Measurements from ENCODE around the gene USP49.

- TF ChIP-seq CTCF (IDR thresholded peaks at IDR 0.05) (no peak), ZFX (IDR thresholded peaks at IDR 0.05; ENCODE audit: borderline replicate concordance) (no peak)
Observed at GRCh38 chr6:41935193-41935574, 40.0 kb upstream of the USP49 start.

Measured in 22Rv1 (cell line).